ENCODE data around the gene SEC14L2. TPM values are rescaled to one million over a fixed set of nuclear protein-coding genes. Genes with fewer than 3 reads are reported as not detected.

The SEC14L2 gene
- total RNA-seq, 1 experiment from 2014 or later, result 51.3 TPM

DNA sequence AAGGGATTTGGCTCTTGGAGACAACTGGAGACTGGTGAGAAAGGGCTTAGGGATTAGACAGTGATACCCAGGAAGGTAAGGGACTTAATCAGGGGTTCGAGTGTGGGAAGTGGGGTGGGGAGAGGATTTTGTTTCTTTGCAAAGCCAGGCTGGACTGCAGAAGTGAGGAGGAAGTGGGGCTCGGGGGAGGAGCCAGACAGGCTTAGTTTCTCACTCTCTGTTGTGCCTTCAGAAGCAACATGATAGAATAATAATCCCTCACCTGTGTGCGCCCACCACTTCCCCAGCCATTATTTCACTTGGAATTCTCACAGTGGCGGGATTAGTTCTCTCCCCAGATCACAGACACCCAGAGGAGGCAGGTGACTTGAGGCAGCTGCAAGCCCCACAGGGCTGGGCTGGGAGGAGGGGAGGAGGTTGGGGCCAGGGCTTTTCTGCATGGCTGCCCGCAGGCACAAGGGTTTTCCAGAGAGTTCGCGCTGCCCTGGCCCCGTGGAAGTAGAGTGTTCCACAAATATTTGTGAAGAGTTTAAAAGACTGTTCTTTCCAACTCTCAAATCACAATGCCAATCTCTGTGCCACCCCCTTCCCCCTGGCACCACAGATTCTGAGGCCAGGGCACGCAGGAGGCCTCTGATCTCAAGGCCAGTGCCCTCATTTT is 4.0 kb upstream of the SEC14L2 start:
- H3K27ac ChIP-seq, result no peak overlapping the region
- no peak overlapping the region for H3K4me3 ChIP-seq
- ChIA-PET CTCF (interaction anchor here (1.0 to 2.2 kb wide), 2 partner anchors 34 to 363 kb away, joined by 4 to 8 read pairs; partner anchors contain the start of gene MTFP1), POLR2A (ENCODE audit: unreplicated experiment) (interaction anchor here (0.7 kb wide), 1 partner anchor 66 kb away, joined by 5 read pairs; the partner anchor contains the start of gene TBC1D10A)
- no peaks in the 10 kb centered on the region for H3K9me3 ChIP-seq (ENCODE audit: insufficient read depth, low read depth)
- no peaks in the 10 kb centered on the region for H3K36me3 ChIP-seq (ENCODE audit: low read depth)
- peaks cover 18% of the 10 kb centered on the region; the same call in 1 of the 2 replicates for H3F3A ChIP-seq (ENCODE audit: insufficient read depth, low read depth)
- no peak for DNase-seq
- H3K4me1 ChIP-seq (replicated peaks; ENCODE audit: insufficient read depth), result peaks cover 24% of the 10 kb centered on the region
- H4K20me1 ChIP-seq (ENCODE audit: insufficient read depth), result no peaks in the 10 kb centered on the region
- peaks cover 15% of the 10 kb centered on the region for H3K79me2 ChIP-seq (ENCODE audit: low read depth)
- BruUV-seq (replicated peaks), result no TSS peak
- no peak overlapping the region for H2AFZ ChIP-seq
- intact Hi-C loops (cut with micrococcal nuclease; ENCODE audit: unreplicated experiment), result loop anchor here (10.0 kb wide), 1 partner anchor 288 kb away; no protein-coding TSS in a partner anchor
- no peaks in the 10 kb centered on the region for H3K9me2 ChIP-seq (ENCODE audit: insufficient read depth)
- no peaks in the 10 kb centered on the region for H3K27me3 ChIP-seq (ENCODE audit: insufficient read depth, low read depth)
- no peak overlapping the region for H3K4me2 ChIP-seq
- no peak for TF ChIP-seq EZH2 (IDR thresholded peaks at IDR 0.05; ENCODE audit: low read depth)
- TF ChIP-seq, protein P1, sequence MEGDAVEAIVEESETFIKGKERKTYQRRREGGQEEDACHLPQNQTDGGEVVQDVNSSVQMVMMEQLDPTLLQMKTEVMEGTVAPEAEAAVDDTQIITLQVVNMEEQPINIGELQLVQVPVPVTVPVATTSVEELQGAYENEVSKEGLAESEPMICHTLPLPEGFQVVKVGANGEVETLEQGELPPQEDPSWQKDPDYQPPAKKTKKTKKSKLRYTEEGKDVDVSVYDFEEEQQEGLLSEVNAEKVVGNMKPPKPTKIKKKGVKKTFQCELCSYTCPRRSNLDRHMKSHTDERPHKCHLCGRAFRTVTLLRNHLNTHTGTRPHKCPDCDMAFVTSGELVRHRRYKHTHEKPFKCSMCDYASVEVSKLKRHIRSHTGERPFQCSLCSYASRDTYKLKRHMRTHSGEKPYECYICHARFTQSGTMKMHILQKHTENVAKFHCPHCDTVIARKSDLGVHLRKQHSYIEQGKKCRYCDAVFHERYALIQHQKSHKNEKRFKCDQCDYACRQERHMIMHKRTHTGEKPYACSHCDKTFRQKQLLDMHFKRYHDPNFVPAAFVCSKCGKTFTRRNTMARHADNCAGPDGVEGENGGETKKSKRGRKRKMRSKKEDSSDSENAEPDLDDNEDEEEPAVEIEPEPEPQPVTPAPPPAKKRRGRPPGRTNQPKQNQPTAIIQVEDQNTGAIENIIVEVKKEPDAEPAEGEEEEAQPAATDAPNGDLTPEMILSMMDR (conservative IDR thresholded peaks at IDR 0.05), result no peak

DNA sequence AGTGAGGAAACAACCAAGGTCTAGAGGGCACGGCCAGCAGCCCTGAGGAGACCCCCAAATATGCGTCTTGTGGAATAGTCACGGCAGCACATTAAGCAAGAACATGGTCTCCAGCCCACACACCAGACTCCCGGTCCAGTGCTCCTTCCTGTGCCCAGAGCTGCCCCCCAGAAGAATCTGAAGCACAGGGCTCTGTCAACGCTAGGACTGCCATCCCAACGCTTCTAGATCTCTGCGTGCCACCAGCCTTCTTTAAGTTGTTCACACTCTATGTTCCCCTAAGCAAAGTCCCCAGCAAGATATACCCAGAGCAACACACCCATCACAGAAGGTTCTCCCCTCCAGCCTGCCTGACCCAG is 3.5 kb upstream of the SEC14L2 start:
- CTCF ChIA-PET, result no interaction called here
- H2AFZ ChIP-seq, result no peak overlapping the region

DNA sequence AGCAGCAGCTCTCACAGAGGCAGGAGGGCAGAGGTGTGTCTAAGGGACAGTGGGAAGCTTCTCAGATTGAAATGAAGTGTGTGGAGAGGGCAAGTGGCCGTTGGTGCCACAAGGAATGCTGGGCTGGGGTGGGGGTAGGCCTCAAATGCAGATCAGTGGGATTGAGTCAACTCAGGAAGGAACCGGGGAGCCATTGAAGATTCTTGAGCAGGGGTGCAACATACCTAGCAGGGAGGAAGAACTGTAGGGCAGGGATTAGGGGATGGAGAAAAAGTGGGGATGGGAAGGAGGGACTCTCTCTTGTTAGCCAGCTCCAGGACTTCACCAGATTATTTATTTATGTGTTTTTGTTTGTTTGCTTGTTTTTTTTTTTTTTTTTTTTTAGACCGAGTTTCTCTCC is 2.9 kb upstream of the SEC14L2 start:
- Histone ChIP-seq H3K4me2 (no peak overlapping the region), H3K9me3 (ENCODE audit: insufficient read depth, low read depth) (no peaks in the 10 kb centered on the region), H3K4me3 (no peak overlapping the region), H3K27ac (no peak overlapping the region), H3K9me2 (ENCODE audit: insufficient read depth) (no peaks in the 10 kb centered on the region), H3K79me2 (ENCODE audit: low read depth) (peaks cover 26% of the 10 kb centered on the region), H3F3A (ENCODE audit: insufficient read depth, low read depth) (peaks cover 14% of the 10 kb centered on the region; the same call in 1 of the 2 replicates), H3K4me1 (replicated peaks; ENCODE audit: insufficient read depth) (peaks cover 35% of the 10 kb centered on the region), H3K27me3 (ENCODE audit: insufficient read depth, low read depth) (no peaks in the 10 kb centered on the region), H4K20me1 (ENCODE audit: insufficient read depth) (no peaks in the 10 kb centered on the region; the same call in 1 of the 2 replicates), H2AFZ (no peak overlapping the region), H3K36me3 (ENCODE audit: low read depth) (no peaks in the 10 kb centered on the region)
- no peak for DNase-seq
- intact Hi-C loops (cut with micrococcal nuclease; ENCODE audit: unreplicated experiment), result loop anchor here (10.0 kb wide), 1 partner anchor 289 kb away; no protein-coding TSS in a partner anchor
- POLR2A ChIA-PET (ENCODE audit: unreplicated experiment), result no interaction called here
- BruUV-seq (replicated peaks), result no TSS peak
- CTCF ChIA-PET, result interaction anchor here (0.8 kb wide), 1 partner anchor 30 kb away, joined by 3 read pairs; no protein-coding TSS in a partner anchor
- TF ChIP-seq EZH2 (IDR thresholded peaks at IDR 0.05; ENCODE audit: low read depth), result no peak
- TF ChIP-seq, protein P1 (conservative IDR thresholded peaks at IDR 0.05), result no peak

More for the DNA sequence above, 3.5 kb upstream of the SEC14L2 start:
- Histone ChIP-seq H3K9me3 (ENCODE audit: insufficient read depth, low read depth) (no peaks in the 10 kb centered on the region), H3K9me2 (ENCODE audit: insufficient read depth) (no peaks in the 10 kb centered on the region), H3K27me3 (ENCODE audit: insufficient read depth, low read depth) (no peaks in the 10 kb centered on the region), H3K36me3 (ENCODE audit: low read depth) (no peaks in the 10 kb centered on the region), H3K27ac (no peak overlapping the region), H3K4me1 (replicated peaks; ENCODE audit: insufficient read depth) (peaks cover 29% of the 10 kb centered on the region), H4K20me1 (ENCODE audit: insufficient read depth) (no peaks in the 10 kb centered on the region; the same call in 1 of the 2 replicates), H3K79me2 (ENCODE audit: low read depth) (peaks cover 20% of the 10 kb centered on the region), H3K4me3 (no peak overlapping the region), H3F3A (ENCODE audit: insufficient read depth, low read depth) (peaks cover 18% of the 10 kb centered on the region; the same call in 1 of the 2 replicates), H3K4me2 (no peak overlapping the region)
- no TSS peak for BruUV-seq (replicated peaks)
- intact Hi-C loops (cut with micrococcal nuclease; ENCODE audit: unreplicated experiment), result loop anchor here (10.0 kb wide), 1 partner anchor 288 kb away; no protein-coding TSS in a partner anchor
- TF ChIP-seq, protein P1 (conservative IDR thresholded peaks at IDR 0.05), result no peak
- no peak for TF ChIP-seq EZH2 (IDR thresholded peaks at IDR 0.05; ENCODE audit: low read depth)
- POLR2A ChIA-PET (ENCODE audit: unreplicated experiment), result no interaction called here
- no peak for DNase-seq
